NCI-H1092 treated with DMSO at 0.1 percent for 48 hours (cell line): ENCODE data around the gene BPIFB3.

Source experiments
- DNase-seq: peaks from one replicate; lab custom pipeline; 2025; lab: John Stamatoyannopoulos, UW

Gene BPIFB3, protein sequence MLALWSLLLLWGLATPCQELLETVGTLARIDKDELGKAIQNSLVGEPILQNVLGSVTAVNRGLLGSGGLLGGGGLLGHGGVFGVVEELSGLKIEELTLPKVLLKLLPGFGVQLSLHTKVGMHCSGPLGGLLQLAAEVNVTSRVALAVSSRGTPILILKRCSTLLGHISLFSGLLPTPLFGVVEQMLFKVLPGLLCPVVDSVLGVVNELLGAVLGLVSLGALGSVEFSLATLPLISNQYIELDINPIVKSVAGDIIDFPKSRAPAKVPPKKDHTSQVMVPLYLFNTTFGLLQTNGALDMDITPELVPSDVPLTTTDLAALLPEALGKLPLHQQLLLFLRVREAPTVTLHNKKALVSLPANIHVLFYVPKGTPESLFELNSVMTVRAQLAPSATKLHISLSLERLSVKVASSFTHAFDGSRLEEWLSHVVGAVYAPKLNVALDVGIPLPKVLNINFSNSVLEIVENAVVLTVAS

DNA sequence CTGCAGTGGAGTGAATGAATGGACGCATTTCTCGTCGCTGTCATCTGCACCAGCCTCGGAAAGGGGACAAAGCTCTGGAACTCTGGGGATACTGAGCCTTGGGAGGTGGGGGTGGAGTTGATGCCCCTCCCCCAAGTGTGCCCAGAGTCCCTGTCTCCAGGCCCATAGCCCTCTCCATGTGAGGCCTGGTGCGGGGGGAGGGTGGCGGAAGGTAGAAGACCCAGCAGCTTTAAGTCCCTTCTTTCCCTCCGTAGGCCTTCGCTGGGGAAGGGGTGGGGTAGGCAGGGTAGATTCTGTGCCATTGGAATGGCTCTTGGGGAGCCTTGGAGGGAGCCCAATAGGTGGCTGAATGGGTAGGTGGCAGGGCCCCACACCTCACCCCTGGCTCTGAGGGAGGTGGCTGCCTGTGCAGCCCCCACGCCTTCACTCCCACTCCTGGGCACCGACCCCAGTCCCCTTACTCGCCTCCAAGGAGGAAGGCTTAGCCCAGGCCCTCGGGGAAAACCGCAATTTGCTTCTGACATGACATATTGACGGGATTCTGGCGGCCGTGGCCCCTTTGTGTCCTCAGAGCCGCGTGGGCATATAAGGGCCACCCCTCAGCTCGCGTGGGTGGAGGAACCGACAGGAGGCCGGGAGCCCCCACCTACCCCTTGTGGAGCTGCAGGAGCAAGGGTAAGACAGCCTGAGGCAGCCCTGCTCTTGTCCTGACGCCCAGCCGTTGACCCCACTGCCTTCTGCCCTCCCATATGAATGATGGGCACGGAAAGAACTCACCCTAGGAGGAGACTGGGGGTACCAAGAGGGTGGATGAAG is at the start of gene BPIFB3:
Gene BPIFB3 (plus strand): TSS at position 613 of the 816 bp plus-strand sequence. CDS start 1,533 bp downstream, outside the sequence.
- no peak for DNase-seq

DNA sequence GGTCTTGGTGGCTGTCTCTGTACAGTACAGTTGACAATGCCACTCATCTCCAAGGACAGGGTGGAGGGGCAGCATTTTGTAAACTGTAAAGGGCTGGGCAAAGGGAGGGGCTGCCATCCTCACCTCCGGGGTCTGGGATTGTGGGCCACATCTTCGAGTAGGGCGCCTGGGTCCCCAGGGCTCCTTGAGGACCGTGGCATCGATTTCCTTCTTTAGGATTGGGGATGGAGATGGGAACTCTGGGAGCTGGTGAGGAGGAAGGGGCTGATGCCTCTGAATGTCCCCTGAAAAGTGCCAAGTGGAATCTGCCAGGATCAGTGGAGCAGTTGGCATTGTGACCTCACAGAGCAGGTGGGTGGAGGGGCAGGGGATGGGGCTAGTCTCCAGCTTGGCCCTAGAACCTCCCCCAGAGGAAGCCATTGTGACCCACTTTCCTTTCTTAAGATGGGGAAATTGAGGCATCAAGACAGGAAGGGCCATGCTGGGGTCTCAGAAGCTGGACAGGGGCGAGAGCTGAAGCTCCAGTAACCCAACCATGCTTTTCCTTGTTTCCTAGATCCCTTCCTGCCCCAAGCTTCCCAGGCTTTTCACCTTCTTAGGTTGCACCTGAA is 49.5 kb upstream of the BPIFB3 start, which contains the start of gene SUN5:
Gene SUN5 (minus strand): TSS at position 293 of the 611 bp plus-strand sequence. CDS start 93 bp downstream, at position 200.
- DNase-seq, result no peak

DNA sequence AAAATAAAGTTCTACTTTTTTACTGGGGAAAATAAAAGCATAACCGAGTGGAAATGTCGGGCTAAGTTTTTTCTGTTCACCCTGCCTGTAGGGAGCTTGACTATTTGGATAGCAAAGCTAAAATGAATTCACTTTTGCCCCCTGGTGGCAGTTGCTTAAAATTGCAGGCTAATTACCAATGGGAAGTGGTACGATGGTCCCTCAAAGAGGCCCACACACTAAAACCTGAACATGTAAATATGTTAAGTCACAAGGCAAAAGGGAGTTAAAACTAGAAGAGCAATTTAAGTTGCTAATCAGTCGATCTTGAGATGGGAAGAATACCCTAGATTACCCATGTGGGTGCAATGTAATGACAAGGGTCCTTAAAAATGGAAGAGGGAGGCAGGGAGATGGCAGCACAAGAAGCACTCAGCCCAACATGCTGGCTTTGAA is 48.6 kb upstream of the BPIFB3 start:
- DNase-seq, result no peak

DNA sequence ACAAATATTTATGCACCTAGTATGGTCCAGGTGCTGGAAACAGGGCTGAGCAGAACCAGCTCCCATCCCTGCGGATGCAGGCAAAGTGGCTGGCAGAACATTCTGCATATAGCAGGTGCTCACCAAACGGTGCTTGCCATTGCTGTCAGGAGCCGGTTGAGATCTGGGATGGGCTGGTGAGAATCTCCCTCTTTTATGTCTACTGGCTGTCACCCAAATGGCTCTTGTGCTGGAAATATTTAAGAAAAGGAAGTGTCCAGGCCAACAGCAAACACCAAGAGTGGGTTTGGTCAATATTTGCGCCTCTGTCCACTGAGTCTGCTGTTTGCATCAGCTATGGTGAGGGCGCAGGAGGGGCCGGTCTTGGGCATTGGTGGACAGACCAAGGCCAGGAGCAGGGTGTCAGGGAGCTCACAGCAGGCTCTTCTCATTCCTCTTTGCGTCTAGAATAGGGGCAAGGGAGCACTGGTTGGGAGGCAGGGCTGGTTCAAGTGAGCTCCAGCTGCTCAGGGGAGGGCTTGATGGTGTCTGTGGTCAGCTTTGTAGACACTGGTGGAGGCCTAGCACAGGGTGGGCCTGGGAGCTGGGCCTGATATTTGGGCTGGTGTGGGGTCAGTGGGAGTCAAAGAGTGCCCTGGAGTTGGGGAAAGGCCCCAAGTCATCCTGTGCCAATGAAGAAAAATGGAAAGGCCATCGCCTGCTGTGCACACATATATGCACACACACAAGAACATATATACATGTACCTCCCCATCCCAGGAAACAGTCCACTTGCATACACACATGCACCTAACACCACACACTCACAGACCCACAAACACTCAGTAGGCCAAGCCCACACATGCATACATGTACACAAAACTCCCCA is 47.6 kb upstream of the BPIFB3 start:
- DNase-seq, result no peak

DNA sequence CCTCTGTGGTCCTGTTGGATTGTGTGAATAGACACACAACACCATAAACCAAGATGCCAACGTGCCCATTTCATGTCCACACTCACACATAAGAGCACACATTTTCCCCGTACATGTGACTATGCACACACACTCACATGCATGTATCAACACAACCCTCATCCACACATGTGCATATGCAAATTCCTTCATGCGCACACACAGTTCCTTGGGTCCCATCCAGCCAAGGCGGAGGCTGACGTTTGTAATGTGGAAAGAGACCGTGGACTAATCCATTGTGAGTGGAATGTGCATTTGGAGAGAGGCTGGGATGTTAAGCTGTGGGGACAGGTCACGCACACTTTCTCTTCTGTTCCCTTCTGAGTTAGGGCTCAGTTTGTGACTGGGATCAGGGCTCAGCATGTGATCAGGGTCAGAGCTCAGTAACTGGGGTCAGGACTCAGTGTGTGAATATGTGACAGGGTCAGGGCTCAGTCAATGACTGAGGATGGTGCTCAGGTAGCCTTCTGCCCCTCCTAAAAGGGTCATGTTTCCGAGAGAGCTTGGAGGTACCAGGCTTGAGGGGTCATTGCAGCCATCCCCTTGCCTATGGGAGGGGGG is 46.8 kb upstream of the BPIFB3 start:
- DNase-seq, result no peak

DNA sequence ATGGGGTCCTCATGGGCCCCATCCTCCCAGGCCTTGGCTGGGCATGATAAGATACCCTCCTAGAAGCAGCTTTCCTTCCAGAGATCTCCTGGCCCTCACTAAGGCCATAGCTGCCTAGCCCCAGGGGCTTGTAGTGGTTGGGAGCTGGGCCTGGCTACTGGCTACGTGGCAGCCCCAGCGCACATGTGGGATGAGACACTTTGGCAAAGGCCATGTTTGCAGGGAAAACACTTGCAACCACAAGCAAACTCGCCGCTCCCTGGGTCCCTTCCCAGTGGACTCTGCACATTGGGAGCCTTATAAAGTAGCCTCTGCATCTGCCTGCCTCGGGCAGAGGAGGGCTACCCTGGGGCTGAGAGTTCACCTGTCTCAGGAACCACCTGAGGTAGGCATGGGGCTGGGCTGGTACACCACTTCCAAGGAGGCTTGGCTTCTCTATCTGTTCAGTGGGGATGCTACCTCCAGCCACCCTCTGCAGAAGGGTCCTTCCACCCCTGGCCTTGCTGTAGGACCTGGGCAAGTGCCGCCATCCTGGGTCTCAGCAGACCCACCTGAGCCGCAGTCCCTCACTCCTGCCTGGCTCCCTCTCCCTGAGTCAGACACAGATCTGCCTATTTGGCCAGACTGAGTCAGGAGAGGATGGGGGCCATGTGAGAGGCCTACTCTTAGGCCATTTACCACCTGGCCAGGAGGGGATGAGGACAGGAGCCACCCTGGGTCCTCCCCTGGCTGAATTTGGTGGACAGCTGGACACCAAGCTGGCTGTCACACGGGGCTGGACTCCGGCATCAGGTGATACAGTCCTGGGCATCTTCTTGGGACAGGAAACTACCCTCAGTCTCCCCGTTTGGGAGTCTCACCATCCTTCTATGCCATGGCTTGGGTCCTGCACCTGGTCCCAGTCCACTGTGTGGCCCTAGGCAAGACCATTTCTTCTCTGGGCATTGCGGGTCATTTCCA is 46.0 kb upstream of the BPIFB3 start, which contains the start of gene BPIFB2:
Gene BPIFB2 (plus strand): TSS at position 329 of the 960 bp plus-strand sequence. CDS start 871 bp downstream, outside the sequence.
- DNase-seq, result no peak

DNA sequence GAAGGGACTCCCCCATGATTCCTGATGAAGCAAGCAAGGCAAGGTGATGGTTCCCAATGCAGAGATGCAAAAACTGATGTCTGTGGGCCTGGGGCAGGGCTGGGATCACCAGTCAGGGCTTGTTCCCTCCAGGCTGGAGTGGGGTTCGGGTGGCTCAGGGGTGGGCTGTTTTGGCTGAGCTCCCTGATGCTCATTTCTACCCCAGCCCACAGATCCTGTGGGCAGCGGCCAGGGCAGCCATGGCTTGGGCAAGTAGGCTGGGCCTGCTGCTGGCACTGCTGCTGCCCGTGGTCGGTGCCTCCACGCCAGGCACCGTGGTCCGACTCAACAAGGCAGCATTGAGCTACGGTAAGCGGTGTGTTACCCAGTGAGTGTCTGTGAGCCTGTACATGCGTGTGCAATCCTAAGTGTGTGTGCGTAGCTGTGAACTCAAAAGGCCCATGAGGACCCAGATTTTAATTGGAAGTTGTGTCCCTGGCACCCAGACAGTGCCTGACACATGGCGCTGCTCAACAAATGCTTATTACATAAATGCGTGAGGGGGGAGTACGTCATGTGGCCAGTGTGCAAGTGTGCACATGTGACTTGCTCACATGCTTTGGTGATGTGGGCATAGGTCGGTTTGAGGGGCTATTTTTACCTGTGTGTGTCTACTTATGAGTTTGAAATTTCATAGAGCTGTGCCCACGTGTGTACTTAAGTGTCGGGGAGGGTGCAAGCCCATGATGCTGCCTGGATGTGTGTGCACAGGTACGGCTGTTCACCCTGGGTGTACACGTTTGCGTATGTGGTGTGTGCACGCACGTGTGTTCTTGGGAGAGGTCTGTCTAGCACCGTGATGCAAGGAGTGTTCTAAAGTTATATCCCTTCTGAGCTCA is 45.1 kb upstream of the BPIFB3 start:
- DNase-seq, result no peak

DNA sequence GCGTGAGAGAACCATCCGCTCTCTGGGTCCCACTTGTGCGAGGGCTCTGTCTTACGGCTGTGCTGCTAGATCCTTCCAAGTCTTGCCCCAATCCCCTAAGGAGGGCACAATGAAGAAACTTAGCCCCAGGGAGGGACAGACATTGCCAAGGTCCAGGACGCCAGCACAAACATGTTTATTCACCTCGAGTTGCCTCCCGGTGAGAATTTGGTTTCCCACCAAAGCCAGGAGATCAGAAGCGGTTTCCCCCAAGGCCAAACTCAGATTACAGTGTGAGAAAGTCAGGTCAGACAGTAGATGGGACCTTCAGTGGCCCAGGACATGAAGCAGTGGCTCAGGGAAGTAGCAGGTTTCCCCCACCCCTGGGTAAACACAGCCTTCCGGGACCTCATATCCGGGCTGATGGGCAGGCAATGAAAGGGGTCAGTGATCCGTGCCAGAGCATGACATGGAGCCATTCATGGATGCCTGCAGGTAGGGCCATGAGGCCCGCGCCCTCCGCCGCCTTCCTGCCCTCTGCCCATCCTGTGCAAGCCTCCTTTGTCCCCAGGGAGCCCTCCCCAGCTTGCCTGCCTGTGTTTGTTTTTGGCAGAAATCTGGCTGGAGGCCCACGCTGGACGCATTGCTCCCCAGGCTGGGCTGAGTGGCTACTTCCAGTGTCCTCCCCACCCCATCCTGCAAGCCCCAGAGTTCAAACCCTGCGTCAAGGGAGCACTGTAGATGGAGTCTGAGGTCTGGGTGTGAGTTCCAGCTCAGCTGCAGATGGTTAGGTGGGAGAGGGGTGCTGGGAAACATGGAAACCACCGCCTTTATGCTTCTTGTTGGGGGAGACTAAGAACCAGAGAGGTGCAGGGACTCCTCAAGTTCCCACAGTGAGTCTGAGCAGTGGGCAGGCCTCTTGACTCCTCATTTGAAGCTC is 44.2 kb upstream of the BPIFB3 start:
- peak; percentile 45 for DNase-seq

DNA sequence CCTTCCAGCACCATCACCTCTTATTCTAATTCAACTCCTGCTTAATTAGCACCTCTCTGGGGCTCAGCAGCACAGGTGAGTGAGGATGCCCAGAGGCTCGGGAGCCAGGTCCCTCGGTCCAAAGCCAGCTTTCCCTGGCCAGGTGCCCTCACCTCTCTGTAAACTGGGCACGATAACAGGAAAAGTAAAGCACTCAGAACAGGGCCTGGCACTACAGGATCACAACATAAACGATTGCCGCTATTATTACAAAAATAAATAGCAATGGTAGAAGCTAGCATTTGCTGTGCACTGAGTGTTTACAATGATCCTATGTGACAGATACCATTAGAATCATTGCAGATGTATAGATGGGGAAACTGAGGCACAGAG is 43.6 kb upstream of the BPIFB3 start:
- no peak for DNase-seq

DNA sequence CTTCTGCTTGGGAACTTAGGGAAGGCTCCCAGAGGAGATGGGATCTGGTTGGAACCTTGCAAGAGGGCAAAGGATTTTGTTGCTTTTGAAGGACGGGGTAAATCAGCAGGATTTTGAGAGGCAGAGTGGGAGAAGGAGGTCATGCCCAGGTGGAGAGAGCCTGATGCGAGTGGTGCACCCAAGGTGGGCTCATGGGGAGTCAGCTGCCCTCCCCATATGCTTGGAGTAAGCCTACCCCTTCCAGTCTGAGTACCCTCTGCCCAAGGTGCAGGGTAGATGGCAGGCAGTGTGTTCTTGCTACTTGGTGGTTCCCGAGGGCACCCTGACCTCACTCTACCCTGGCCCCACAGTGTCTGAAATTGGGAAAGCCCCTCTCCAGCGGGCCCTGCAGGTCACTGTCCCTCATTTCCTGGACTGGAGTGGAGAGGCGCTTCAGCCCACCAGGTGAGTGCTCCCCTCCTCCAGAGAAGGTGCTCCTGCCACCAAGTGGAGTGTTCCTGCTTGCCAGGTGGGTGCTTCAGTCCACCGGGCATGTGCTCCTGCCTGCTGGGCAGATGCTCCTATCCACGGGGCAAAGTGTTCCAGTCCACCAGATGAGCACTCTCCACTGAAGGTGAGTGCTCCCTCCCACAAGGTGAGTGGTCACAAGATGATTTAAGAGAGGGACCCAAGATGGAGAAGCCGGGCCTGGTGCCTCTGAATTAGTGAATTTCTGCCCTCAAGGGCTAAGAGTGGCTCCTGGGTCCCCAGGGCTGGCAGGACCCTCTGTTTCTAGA is 42.8 kb upstream of the BPIFB3 start:
- DNase-seq, result no peak

DNA sequence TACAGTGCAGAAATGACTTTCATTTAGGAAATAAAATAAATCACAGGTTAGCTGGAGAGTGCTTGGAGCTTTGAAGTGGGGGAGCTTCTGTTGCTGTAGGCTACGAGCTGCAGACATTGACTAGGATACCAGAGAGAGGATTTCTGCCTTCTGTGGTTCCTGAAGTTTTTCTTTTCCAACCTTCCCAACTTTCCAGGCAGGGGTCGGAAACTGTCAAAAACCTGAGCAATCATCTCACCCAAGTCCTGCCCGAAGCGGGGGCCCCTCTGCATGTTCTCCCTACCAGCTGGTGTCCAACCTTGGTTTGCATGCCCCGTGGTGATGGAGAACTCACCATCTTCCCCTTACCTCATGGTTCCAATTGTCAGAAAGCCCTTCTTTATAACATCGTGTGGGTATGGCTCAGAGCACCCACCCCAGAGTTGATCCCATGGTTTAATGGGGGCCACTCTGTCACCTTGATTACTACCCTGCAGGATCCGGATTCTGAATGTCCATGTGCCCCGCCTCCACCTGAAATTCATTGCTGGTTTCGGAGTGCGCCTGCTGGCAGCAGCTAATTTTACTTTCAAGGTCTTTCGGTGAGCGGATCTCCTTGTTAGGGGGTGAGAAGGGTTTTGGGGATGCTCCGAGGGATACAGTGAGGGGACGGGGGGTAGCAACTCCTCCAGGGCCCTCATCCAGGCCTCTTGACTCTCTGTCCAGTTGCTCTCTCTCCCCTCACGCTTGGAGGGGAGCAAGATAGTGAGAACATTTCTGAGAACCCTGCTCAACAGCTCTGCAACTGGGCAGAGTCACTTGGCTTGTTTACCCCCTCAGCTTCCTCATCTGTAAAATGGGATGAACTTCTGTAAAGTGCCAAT is 41.1 kb upstream of the BPIFB3 start:
- DNase-seq, result no peak

DNA sequence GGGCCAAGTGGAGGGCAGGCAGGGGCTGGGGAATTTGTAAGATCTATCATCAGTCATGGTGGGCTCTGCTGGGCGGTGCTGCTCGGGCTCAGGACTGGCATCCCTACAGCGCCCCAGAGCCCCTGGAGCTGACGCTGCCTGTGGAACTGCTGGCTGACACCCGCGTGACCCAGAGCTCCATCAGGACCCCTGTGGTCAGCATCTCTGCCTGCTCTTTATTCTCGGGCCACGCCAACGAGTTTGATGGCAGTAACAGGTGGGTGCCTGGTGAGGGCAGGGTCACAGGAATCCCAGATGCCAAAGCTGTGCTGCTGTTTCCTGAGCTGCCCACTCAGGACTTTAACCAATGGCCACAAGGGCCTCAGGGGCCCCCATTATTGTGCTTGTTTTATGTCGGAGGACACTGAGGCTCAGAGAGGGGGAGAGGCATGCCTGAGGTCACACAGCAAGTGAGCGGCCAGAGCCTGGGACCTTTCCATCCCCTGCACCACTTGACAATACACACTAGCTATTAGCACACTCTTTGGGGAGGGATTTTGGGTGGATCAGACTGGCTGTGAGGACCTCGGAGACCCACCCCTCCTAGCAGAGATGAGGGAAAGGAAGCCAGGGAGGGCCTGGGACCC is 39.9 kb upstream of the BPIFB3 start:
- DNase-seq, result no peak

DNA sequence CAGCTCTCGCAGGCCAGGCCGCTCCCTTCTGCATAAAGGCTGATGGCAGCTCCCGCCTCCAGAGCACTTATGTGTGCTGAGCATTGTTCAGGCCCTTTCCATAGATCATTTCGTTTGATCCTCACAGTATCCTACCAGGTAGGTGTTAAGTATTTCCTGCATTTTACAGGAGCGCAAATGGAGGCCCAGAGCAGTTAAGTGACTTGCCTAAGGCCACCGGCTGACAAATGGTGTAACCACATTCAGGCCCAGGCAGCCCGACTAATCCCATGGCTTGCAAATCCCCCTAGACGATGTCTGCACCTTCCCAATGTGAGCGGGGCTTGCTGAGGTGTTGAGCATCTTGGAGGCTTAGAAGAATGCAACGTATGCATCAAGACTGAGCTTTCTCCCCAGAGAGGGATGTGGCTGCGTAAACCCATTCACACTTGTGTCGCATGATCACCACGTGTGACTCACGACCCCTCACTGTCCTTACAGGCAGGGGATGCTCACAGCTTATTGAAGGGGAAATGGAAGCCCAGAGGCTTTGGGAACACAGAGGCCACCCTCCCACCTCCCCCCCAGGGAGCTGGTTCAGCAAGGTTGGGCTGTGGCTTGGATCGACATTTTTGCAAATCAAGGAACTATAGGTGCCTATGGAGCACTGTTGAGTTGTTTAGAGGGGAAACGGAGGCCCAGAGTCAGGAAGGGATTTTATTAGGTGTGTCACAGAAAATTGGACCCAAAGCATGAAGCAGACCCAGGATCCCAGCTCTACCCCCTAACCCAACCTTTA is 39.2 kb upstream of the BPIFB3 start:
- DNase-seq, result no peak

DNA sequence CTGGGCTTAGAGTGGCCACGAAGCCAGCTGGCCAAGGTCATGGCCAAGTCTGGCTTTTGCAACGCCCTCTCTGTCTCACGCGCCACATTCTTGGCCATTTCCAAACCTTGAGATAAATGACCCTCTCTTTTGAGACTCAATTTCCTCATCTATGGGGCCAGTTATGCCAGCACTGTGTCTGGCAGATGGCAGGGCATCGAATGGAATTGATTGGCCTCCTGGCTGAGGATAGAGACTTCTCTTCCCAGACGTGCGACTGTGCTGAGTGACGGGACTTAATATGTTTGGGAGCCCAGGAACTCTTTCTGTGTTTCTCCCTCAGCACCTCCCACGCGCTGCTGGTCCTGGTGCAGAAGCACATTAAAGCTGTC is 38.6 kb upstream of the BPIFB3 start:
- DNase-seq, result no peak
